Measurements from ENCODE around the gene SPCS2. TPM values are rescaled to one million over a fixed set of nuclear protein-coding genes. Genes with fewer than 3 reads are reported as not detected.
A peak's percentile ranks its signal among the peaks of the same experiment; 100 is the strongest.
"Not testable (repeated sequence)": the region's sequence is repeated elsewhere in the genome, so short reads cannot be mapped to it uniquely, and the experiment has no call there.

The SPCS2 gene
- total and polyA plus RNA-seq, 3 donors from 2014 or later, result 37.0 to 152 (median 61.1) TPM

- DNase-seq, result peak; percentile 89
- no peaks in the 10 kb centered on the region for H3K27me3 ChIP-seq
- H3K9me3 ChIP-seq, result no peaks in the 10 kb centered on the region
- intact Hi-C loops (cut with DNase I; ENCODE audit: low total_unique reads), result no loop called here
- TF ChIP-seq, protein P1, sequence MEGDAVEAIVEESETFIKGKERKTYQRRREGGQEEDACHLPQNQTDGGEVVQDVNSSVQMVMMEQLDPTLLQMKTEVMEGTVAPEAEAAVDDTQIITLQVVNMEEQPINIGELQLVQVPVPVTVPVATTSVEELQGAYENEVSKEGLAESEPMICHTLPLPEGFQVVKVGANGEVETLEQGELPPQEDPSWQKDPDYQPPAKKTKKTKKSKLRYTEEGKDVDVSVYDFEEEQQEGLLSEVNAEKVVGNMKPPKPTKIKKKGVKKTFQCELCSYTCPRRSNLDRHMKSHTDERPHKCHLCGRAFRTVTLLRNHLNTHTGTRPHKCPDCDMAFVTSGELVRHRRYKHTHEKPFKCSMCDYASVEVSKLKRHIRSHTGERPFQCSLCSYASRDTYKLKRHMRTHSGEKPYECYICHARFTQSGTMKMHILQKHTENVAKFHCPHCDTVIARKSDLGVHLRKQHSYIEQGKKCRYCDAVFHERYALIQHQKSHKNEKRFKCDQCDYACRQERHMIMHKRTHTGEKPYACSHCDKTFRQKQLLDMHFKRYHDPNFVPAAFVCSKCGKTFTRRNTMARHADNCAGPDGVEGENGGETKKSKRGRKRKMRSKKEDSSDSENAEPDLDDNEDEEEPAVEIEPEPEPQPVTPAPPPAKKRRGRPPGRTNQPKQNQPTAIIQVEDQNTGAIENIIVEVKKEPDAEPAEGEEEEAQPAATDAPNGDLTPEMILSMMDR (IDR thresholded peaks at IDR 0.05), result no peak
- no peak for TF ChIP-seq POLR2A (IDR thresholded peaks at IDR 0.05)
- H3K4me3 ChIP-seq, result peak within 1 kb of the TSS; percentile 76 to 80
- WGBS, 2 donors, result 0% methylated on average over 36 to 44 of the region's 46 CpGs
- no peaks in the 10 kb centered on the region for H3K36me3 ChIP-seq (ENCODE audit: low read depth, missing control alignments)
- peak within 1 kb of the TSS; percentile 74 to 79 for H3K27ac ChIP-seq
- H3K4me1 ChIP-seq, result no peaks in the 10 kb centered on the region
Measured at GRCh38 chr11:74988541-74989259, 39.6 kb downstream of the SPCS2 start, which contains the start of gene NEU3. Gene NEU3, plus strand, starts transcription at chr11:74988933. Its CDS starts 128 bp downstream, at chr11:74989061.

GRCh38 chr11:74989260-74989638 lies 40.2 kb downstream of the SPCS2 start:
- peak overlapping the region; percentile 76 to 80 for H3K4me3 ChIP-seq
- H3K36me3 ChIP-seq (ENCODE audit: low read depth, missing control alignments), result no peaks in the 10 kb centered on the region
- TF ChIP-seq, protein P1 (IDR thresholded peaks at IDR 0.05), result no peak
- TF ChIP-seq POLR2A (IDR thresholded peaks at IDR 0.05), result no peak
- WGBS, 2 donors, result 3% methylated on average over 8 of the region's 8 CpGs
- intact Hi-C loops (cut with DNase I; ENCODE audit: low total_unique reads), result no loop called here
- H3K4me1 ChIP-seq, result no peaks in the 10 kb centered on the region
- H3K9me3 ChIP-seq, result no peaks in the 10 kb centered on the region
- H3K27me3 ChIP-seq, result no peaks in the 10 kb centered on the region
- no peak for DNase-seq
- peak overlapping the region; percentile 74 to 79 for H3K27ac ChIP-seq

DNA sequence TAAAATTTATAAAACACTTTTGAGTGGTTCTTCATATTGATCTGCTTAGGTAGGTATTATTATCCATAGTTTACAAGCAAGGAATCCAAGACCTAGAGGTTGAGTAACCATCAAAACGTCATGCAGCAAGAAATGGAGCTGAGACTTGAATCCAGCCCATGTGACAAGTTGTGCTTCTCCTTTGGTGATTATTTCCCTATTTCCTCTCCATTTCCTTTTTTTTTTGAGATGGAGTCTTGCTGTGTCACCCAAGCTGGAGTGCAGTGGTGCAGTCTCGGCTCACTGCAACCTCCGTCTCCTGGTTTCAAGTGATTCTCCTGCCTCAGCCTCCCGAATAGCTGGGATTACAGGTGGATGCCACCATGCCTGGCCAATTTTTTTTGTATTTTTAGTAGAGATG lies 41.1 kb downstream of the SPCS2 start:
- H3K27me3 ChIP-seq; H3K4me1 ChIP-seq; H3K36me3 ChIP-seq (ENCODE audit: low read depth, missing control alignments); H3K27ac ChIP-seq; H3K4me3 ChIP-seq; intact Hi-C loops (cut with DNase I; ENCODE audit: low total_unique reads); H3K9me3 ChIP-seq; DNase-seq: not testable (repeated sequence)
- 92 to 93% methylated on average over 4 of the region's 4 CpGs for WGBS, 2 donors

- H3K9me3 ChIP-seq, result no peaks in the 10 kb centered on the region
- H3K36me3 ChIP-seq (ENCODE audit: low read depth, missing control alignments), result no peaks in the 10 kb centered on the region
- no peak for DNase-seq
- H3K4me1 ChIP-seq, result no peaks in the 10 kb centered on the region
- WGBS, 2 donors, result 20 to 21% methylated on average over 1 of the region's 1 CpG
- TF ChIP-seq, protein P1 (IDR thresholded peaks at IDR 0.05), result no peak
- TF ChIP-seq POLR2A (IDR thresholded peaks at IDR 0.05), result no peak
- no peak overlapping the region for H3K4me3 ChIP-seq
- intact Hi-C loops (cut with DNase I; ENCODE audit: low total_unique reads), result no loop called here
- no peak overlapping the region for H3K27ac ChIP-seq
- H3K27me3 ChIP-seq, result no peaks in the 10 kb centered on the region
Measured at GRCh38 chr11:74990941-74991340, 41.9 kb downstream of the SPCS2 start.

GRCh38 chr11:74992852-74993251 lies 43.8 kb downstream of the SPCS2 start:
- H3K9me3 ChIP-seq, result no peaks in the 10 kb centered on the region
- H3K4me3 ChIP-seq, result no peak overlapping the region
- H3K36me3 ChIP-seq (ENCODE audit: low read depth, missing control alignments), result no peaks in the 10 kb centered on the region
- DNase-seq, result no peak
- no peak overlapping the region for H3K27ac ChIP-seq
- intact Hi-C loops (cut with DNase I; ENCODE audit: low total_unique reads), result no loop called here
- 95 to 96% methylated on average over 5 of the region's 5 CpGs for WGBS, 2 donors
- TF ChIP-seq POLR2A (IDR thresholded peaks at IDR 0.05), result no peak
- TF ChIP-seq, protein P1 (IDR thresholded peaks at IDR 0.05), result no peak
- no peaks in the 10 kb centered on the region for H3K27me3 ChIP-seq
- no peaks in the 10 kb centered on the region for H3K4me1 ChIP-seq

Measured in testis (tissue), 3 donors.